HUES48 (cell line): Measurements from ENCODE around the gene AGBL1.

ENCODE experiments used
- H3K27ac ChIP-seq: one replicate; pipeline ENCODE4 v1.7.0; 2013; ENCODE audit warnings: low read depth, low read length, inconsistent platforms
- H3K27me3 ChIP-seq: 2 replicates; pipeline ENCODE4 v1.6.1; 2013; ENCODE audit warnings: mild to moderate bottlenecking, low read length; ENCODE audit not compliant: control insufficient read depth, insufficient read depth
- H3K36me3 ChIP-seq: 2 replicates; pipeline ENCODE4 v1.6.1; 2013; ENCODE audit warnings: low read length; ENCODE audit not compliant: control insufficient read depth, insufficient read depth
- H3K4me1 ChIP-seq: 2 replicates; pipeline ENCODE4 v1.6.1; 2013; ENCODE audit warnings: mild to moderate bottlenecking, low read length; ENCODE audit not compliant: control insufficient read depth, insufficient read depth
- H3K4me3 ChIP-seq: 2 replicates; pipeline ENCODE4 v1.5.1; 2013; ENCODE audit warnings: mild to moderate bottlenecking, low read depth, low read length
- H3K9ac ChIP-seq: 2 replicates; pipeline ENCODE4 v1.6.1; 2013; ENCODE audit warnings: mild to moderate bottlenecking, low read depth, low read length, moderate library complexity
- H3K9me3 ChIP-seq: 2 replicates; pipeline ENCODE4 v1.6.1; 2013; ENCODE audit warnings: low read length; ENCODE audit not compliant: control insufficient read depth, insufficient read depth

The AGBL1 gene

DNA sequence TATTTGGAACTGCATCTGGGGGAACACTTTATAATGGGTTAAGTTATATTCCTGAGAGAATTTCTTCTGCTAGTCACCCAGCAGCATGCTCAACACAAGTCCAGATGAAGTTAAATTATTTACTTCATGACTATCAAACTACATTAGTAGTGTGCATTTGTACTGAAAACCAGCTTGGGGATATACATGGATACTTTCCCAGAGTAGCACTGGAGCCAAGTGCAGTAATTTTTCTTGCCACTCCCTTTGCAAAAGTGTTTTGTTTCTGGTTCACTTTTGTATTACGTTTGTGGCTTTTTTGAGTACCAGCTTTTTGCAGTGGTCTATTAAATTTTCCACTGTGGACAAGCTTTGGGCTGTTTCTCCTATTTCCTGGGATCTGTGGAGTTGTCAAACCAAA lies 243.0 kb downstream of the AGBL1 start:
- Histone ChIP-seq H3K27me3 (no peaks in the 10 kb centered on the region), H3K27ac (no peak overlapping the region), H3K4me1 (0 out of 2 replicates have a peak, but pooled peaks cover 5% of the 10 kb centered on the region), H3K9ac (no peak overlapping the region), H3K9me3 (no peaks in the 10 kb centered on the region), H3K36me3 (no peaks in the 10 kb centered on the region), H3K4me3 (no peak overlapping the region)

- Histone ChIP-seq H3K27me3 (no peaks in the 10 kb centered on the region), H3K4me3 (no peak overlapping the region), H3K36me3 (no peaks in the 10 kb centered on the region)
Observed at GRCh38 chr15:86327230-86327865, 247.7 kb downstream of the AGBL1 start.

GRCh38 chr15:86328658-86329057 lies 249.0 kb downstream of the AGBL1 start:
- Histone ChIP-seq H3K27me3 (no peaks in the 10 kb centered on the region), H3K9ac (no peak overlapping the region), H3K27ac (no peak overlapping the region), H3K4me3 (no peak overlapping the region), H3K9me3 (peaks cover 15% of the 10 kb centered on the region), H3K4me1 (0 out of 2 replicates have a peak, but pooled peaks cover 5% of the 10 kb centered on the region), H3K36me3 (no peaks in the 10 kb centered on the region)

More at GRCh38 chr15:86327230-86327865, 247.7 kb downstream of the AGBL1 start:
- Histone ChIP-seq H3K4me1 (0 out of 2 replicates have a peak, but pooled peaks cover 5% of the 10 kb centered on the region), H3K9me3 (peaks cover 15% of the 10 kb centered on the region), H3K9ac (no peak overlapping the region), H3K27ac (no peak overlapping the region)

DNA sequence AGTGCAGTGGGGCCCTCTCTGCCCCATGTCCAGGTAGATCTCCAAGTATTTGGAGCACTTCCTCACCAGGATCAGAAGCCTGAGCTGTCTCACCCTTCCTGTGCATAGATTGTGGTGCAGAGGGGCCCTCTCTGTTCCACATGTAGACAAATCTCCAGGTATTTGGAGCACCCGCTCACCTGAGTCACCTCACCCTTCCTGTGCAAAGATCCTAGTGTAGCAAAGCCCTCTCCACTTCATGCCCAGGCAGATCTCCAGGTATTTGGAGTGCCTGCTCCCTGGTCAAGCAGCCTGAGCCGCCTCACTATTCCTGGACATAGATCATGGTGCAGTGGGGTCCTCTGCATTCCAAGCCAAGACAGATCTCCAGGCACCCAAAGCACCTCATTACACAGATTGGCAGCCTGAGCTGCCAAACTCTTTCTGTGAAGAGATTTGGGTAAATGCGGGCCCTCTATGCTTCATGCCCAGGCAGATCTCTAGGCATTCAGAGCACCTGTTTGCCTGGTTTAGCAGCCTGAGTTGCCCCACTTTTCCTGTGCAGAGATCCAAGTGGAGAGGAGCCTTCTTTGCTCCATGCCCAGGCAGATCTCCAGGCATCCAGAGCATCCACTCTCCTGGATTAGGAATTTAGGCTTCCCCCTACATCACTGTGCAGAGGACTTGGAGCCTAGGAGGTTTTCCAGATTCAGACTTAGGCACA lies 249.8 kb downstream of the AGBL1 start:
- Histone ChIP-seq H3K36me3 (no peaks in the 10 kb centered on the region), H3K9ac (no peak overlapping the region), H3K27ac (no peak overlapping the region), H3K4me3 (no peak overlapping the region), H3K4me1 (0 out of 2 replicates have a peak, but pooled peaks cover 5% of the 10 kb centered on the region), H3K9me3 (peaks cover 15% of the 10 kb centered on the region), H3K27me3 (no peaks in the 10 kb centered on the region)

GRCh38 chr15:86333819-86334218 lies 254.1 kb downstream of the AGBL1 start:
- Histone ChIP-seq H3K4me1 (no peaks in the 10 kb centered on the region), H3K27me3 (no peaks in the 10 kb centered on the region), H3K27ac (no peak overlapping the region), H3K4me3 (no peak overlapping the region), H3K9ac (no peak overlapping the region), H3K36me3 (no peaks in the 10 kb centered on the region), H3K9me3 (peaks cover 13% of the 10 kb centered on the region)

GRCh38 chr15:86336051-86336788 lies 256.5 kb downstream of the AGBL1 start:
- H3K9ac ChIP-seq = no peak overlapping the region
- H3K27ac ChIP-seq = no peak overlapping the region
- H3K4me3 ChIP-seq = no peak overlapping the region
- no peaks in the 10 kb centered on the region for H3K9me3 ChIP-seq
- H3K36me3 ChIP-seq = no peaks in the 10 kb centered on the region
- no peaks in the 10 kb centered on the region for H3K4me1 ChIP-seq
- no peaks in the 10 kb centered on the region for H3K27me3 ChIP-seq

GRCh38 chr15:86337071-86337470 lies 257.4 kb downstream of the AGBL1 start:
- Histone ChIP-seq H3K36me3 (no peaks in the 10 kb centered on the region), H3K4me3 (no peak overlapping the region), H3K4me1 (no peaks in the 10 kb centered on the region), H3K9me3 (no peaks in the 10 kb centered on the region), H3K27ac (no peak overlapping the region), H3K27me3 (no peaks in the 10 kb centered on the region), H3K9ac (no peak overlapping the region)

DNA sequence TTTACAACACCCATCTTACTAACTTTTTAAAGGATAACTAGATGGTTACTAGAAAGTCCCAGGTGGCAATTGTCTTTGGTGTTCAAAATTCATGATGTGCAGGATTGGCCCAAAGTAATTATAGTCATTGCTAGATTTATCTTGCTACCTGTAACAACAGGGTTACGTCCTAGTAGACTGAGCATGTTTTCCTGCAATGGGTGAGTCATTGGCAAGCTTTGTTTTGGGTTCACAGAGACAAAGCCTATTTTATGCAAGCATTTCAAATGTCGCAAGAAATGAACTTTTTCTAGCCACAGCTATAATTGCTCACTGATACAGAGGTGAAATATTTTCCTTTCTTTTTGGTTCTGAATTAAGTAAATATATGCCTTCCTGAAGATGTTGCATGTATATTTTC lies 267.6 kb downstream of the AGBL1 start:
- Histone ChIP-seq H3K4me3 (no peak overlapping the region), H3K27me3 (no peaks in the 10 kb centered on the region), H3K9me3 (no peaks in the 10 kb centered on the region), H3K9ac (no peak overlapping the region), H3K27ac (no peak overlapping the region), H3K36me3 (no peaks in the 10 kb centered on the region), H3K4me1 (no peaks in the 10 kb centered on the region)

GRCh38 chr15:86349565-86349964 lies 269.9 kb downstream of the AGBL1 start:
- H3K9ac ChIP-seq = no peak overlapping the region
- H3K4me1 ChIP-seq = no peaks in the 10 kb centered on the region
- H3K27me3 ChIP-seq = no peaks in the 10 kb centered on the region
- no peaks in the 10 kb centered on the region for H3K9me3 ChIP-seq
- no peak overlapping the region for H3K4me3 ChIP-seq
- H3K36me3 ChIP-seq = no peaks in the 10 kb centered on the region
- H3K27ac ChIP-seq = no peak overlapping the region

DNA sequence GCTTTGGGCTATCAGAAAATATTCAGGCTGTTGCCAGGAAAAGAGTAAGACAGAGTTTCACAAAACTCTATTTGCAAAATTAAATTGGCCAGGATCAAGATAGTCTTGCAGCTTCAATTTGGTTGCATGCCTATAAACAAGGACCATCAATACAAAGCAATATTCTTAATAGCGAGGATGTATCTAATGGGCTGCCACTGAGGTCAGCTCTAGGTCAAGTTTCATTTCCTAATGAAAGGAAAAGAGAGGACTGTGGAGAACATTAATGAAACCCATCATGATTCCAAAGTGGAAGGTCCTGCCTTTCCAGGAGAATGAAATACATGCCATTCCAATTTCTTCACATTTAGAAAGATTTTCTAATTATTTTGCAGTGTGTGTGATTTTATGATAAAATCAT lies 273.5 kb downstream of the AGBL1 start:
- Histone ChIP-seq H3K27ac (no peak overlapping the region), H3K9ac (no peak overlapping the region), H3K4me3 (no peak overlapping the region), H3K4me1 (no peaks in the 10 kb centered on the region), H3K27me3 (no peaks in the 10 kb centered on the region), H3K9me3 (no peaks in the 10 kb centered on the region), H3K36me3 (no peaks in the 10 kb centered on the region)

GRCh38 chr15:86355361-86355760 lies 275.7 kb downstream of the AGBL1 start:
- H3K27me3 ChIP-seq = no peaks in the 10 kb centered on the region
- no peak overlapping the region for H3K27ac ChIP-seq
- no peaks in the 10 kb centered on the region for H3K4me1 ChIP-seq
- H3K9me3 ChIP-seq = no peaks in the 10 kb centered on the region
- no peak overlapping the region for H3K9ac ChIP-seq
- H3K4me3 ChIP-seq = no peak overlapping the region
- H3K36me3 ChIP-seq = no peaks in the 10 kb centered on the region
